ENCODE measurements around the gene VSX2. TPM values are rescaled to one million over a fixed set of nuclear protein-coding genes. Genes with fewer than 3 reads are reported as not detected.
A peak's percentile ranks its signal among the peaks of the same experiment; 100 is the strongest.

Gene VSX2
- total RNA-seq, 1 donor from 2014 or later: not detected

- Mint-ChIP-seq H3K4me3 (ENCODE audit: low read depth) (no peak overlapping the region), H3K27ac (no peak overlapping the region), H3K4me1 (ENCODE audit: low read depth) (peaks cover 15% of the 10 kb centered on the region), H3K36me3 (ENCODE audit: insufficient read depth) (no peaks in the 10 kb centered on the region), H3K27me3 (peaks cover 23% of the 10 kb centered on the region), H3K9me3 (ENCODE audit: low read depth) (no peaks in the 10 kb centered on the region)
- TF ChIP-seq, protein P1, sequence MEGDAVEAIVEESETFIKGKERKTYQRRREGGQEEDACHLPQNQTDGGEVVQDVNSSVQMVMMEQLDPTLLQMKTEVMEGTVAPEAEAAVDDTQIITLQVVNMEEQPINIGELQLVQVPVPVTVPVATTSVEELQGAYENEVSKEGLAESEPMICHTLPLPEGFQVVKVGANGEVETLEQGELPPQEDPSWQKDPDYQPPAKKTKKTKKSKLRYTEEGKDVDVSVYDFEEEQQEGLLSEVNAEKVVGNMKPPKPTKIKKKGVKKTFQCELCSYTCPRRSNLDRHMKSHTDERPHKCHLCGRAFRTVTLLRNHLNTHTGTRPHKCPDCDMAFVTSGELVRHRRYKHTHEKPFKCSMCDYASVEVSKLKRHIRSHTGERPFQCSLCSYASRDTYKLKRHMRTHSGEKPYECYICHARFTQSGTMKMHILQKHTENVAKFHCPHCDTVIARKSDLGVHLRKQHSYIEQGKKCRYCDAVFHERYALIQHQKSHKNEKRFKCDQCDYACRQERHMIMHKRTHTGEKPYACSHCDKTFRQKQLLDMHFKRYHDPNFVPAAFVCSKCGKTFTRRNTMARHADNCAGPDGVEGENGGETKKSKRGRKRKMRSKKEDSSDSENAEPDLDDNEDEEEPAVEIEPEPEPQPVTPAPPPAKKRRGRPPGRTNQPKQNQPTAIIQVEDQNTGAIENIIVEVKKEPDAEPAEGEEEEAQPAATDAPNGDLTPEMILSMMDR (IDR thresholded peaks at IDR 0.05; ENCODE audit: unreplicated experiment): peak; percentile 94
- DNase-seq (ENCODE audit: low spot score, unreplicated experiment): peak; percentile 83
These were observed 21.4 kb upstream of the VSX2 start for GRCh38 chr14:74217672-74218448.

DNA sequence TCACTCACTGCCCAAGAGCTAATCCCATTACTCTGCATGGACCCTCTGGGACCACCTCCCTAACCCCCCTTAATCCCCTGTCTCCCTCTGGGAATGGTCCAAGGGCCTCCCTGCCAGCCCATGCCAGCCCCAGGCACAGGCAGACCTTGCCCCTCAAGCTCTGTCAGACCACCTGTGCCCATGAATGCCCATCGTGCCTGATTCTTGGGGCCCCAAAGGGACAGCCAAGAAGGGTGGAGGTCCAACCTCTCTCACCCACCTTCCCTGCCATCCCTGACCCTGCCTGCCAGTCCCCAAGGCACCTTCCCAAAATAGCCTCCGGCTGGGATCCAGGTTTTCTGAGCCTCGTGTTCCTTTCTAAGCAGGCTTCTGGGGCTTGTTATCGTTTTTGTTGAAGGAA lies 20.8 kb upstream of the VSX2 start:
- DNase-seq (ENCODE audit: low spot score, unreplicated experiment): no peak
- H3K36me3 Mint-ChIP-seq (ENCODE audit: insufficient read depth): no peaks in the 10 kb centered on the region
- peaks cover 23% of the 10 kb centered on the region for H3K27me3 Mint-ChIP-seq
- peaks cover 13% of the 10 kb centered on the region for H3K4me1 Mint-ChIP-seq (ENCODE audit: low read depth)
- H3K4me3 Mint-ChIP-seq (ENCODE audit: low read depth): no peak overlapping the region
- TF ChIP-seq, protein P1 (IDR thresholded peaks at IDR 0.05; ENCODE audit: unreplicated experiment): no peak
- H3K9me3 Mint-ChIP-seq (ENCODE audit: low read depth): no peaks in the 10 kb centered on the region
- no peak overlapping the region for H3K27ac Mint-ChIP-seq

GRCh38 chr14:74219277-74220205 lies 19.7 kb upstream of the VSX2 start:
- TF ChIP-seq, protein P1 (IDR thresholded peaks at IDR 0.05; ENCODE audit: unreplicated experiment): no peak
- Mint-ChIP-seq H3K9me3 (ENCODE audit: low read depth) (no peaks in the 10 kb centered on the region), H3K36me3 (ENCODE audit: insufficient read depth) (no peaks in the 10 kb centered on the region), H3K27me3 (peaks cover 23% of the 10 kb centered on the region), H3K27ac (no peak overlapping the region), H3K4me1 (ENCODE audit: low read depth) (peaks cover 3% of the 10 kb centered on the region), H3K4me3 (ENCODE audit: low read depth) (no peak overlapping the region)
- DNase-seq (ENCODE audit: low spot score, unreplicated experiment): no peak

DNA sequence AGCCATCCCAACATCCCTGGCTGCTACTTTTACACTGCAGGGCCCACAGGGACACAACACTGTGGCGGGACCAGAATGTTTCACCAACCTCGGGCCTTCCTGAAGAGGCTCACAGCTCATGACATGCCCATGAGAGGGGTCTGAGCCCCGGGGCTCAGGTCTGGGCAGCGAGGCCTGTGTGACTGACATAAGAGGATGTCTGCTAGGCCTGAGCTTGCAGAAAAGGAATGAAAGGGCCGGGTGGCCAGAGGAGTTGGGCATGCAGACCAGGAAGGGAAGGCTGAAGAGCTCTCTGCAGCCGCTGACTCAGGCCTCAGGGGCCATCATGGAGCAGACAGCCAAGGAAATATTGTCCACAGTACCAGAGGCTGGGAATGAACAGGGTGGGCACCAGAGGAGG lies 18.3 kb upstream of the VSX2 start:
- TF ChIP-seq, protein P1 (IDR thresholded peaks at IDR 0.05; ENCODE audit: unreplicated experiment): no peak
- Mint-ChIP-seq H3K27me3 (peaks cover 24% of the 10 kb centered on the region), H3K36me3 (ENCODE audit: insufficient read depth) (no peaks in the 10 kb centered on the region), H3K9me3 (ENCODE audit: low read depth) (no peaks in the 10 kb centered on the region), H3K4me1 (ENCODE audit: low read depth) (no peaks in the 10 kb centered on the region), H3K27ac (no peak overlapping the region), H3K4me3 (ENCODE audit: low read depth) (no peak overlapping the region)
- no peak for DNase-seq (ENCODE audit: low spot score, unreplicated experiment)

GRCh38 chr14:74221741-74222140 lies 17.5 kb upstream of the VSX2 start:
- TF ChIP-seq, protein P1 (IDR thresholded peaks at IDR 0.05; ENCODE audit: unreplicated experiment): no peak
- Mint-ChIP-seq H3K9me3 (ENCODE audit: low read depth) (no peaks in the 10 kb centered on the region), H3K27me3 (peaks cover 27% of the 10 kb centered on the region), H3K36me3 (ENCODE audit: insufficient read depth) (no peaks in the 10 kb centered on the region), H3K27ac (no peak overlapping the region), H3K4me1 (ENCODE audit: low read depth) (no peaks in the 10 kb centered on the region), H3K4me3 (ENCODE audit: low read depth) (no peak overlapping the region)
- DNase-seq (ENCODE audit: low spot score, unreplicated experiment): no peak

Data from progenitor cell of endocrine pancreas (in vitro differentiated cells).